Mesendoderm (in vitro differentiated cells): ENCODE results near the gene HLA-C.

Experiments used
- DNase-seq: peaks from one replicate; pipeline ENCODE4 v3.0.0; 2013
- H2AK5ac ChIP-seq: 2 replicates; pipeline ENCODE4 v1.6.1; 2013; ENCODE audit warnings: low read length, inconsistent platforms
- H2BK120ac ChIP-seq: 2 replicates; pipeline ENCODE4 v1.6.1; 2013; ENCODE audit warnings: low read depth, mild to moderate bottlenecking, low read length, moderate library complexity, mixed read lengths
- H2BK15ac ChIP-seq: replicated peaks from 2 replicates; pipeline ENCODE4 v1.6.1; 2013; ENCODE audit warnings: low read depth, mild to moderate bottlenecking, moderate library complexity
- H2BK5ac ChIP-seq: 2 replicates; pipeline ENCODE4 v1.6.1; 2013; ENCODE audit warnings: low read length, inconsistent platforms
- H3K18ac ChIP-seq: 2 replicates; pipeline ENCODE4 v1.6.1; 2013; ENCODE audit warnings: mild to moderate bottlenecking, low read length, mixed read lengths
- H3K23ac ChIP-seq: one replicate; pipeline ENCODE4 v1.6.1; 2013; ENCODE audit warnings: low read length
- H3K27ac ChIP-seq: 2 replicates; pipeline ENCODE4 v1.5.1; 2013; ENCODE audit warnings: low read depth, mild to moderate bottlenecking, inconsistent platforms, low read length, moderate library complexity
- H3K27me3 ChIP-seq: 2 replicates; pipeline ENCODE4 v1.6.1; 2013; ENCODE audit warnings: low read length, control low read depth, mild to moderate bottlenecking, inconsistent platforms; ENCODE audit not compliant: insufficient read depth, poor library complexity
- H3K36me3 ChIP-seq: 2 replicates; pipeline ENCODE4 v1.6.1; 2013; ENCODE audit warnings: low read length, inconsistent platforms; ENCODE audit not compliant: control insufficient read depth, insufficient read depth
- H3K4ac ChIP-seq: one replicate; pipeline ENCODE4 v1.6.1; 2013; ENCODE audit warnings: low read depth, mild to moderate bottlenecking, low read length, moderate library complexity
- H3K4me1 ChIP-seq: 2 replicates; pipeline ENCODE4 v1.6.1; 2013; ENCODE audit warnings: low read depth, low read length, inconsistent platforms; ENCODE audit not compliant: control insufficient read depth
- H3K4me2 ChIP-seq: 2 replicates; pipeline ENCODE4 v1.6.1; 2013; ENCODE audit warnings: low read length
- H3K4me3 ChIP-seq: 2 replicates; pipeline ENCODE4 v1.5.1; 2013; ENCODE audit warnings: mild to moderate bottlenecking, low read length
- H3K56ac ChIP-seq: one replicate; pipeline ENCODE4 v1.6.1; 2013; ENCODE audit warnings: low read length
- H3K79me1 ChIP-seq: 2 replicates; pipeline ENCODE4 v1.6.1; 2013; ENCODE audit warnings: low read length, inconsistent platforms
- H3K79me2 ChIP-seq: 2 replicates; pipeline ENCODE4 v1.6.1; 2013; ENCODE audit warnings: mild to moderate bottlenecking, low read length; ENCODE audit not compliant: control insufficient read depth, insufficient read depth
- H3K9ac ChIP-seq: 2 replicates; pipeline ENCODE4 v1.6.1; 2013; ENCODE audit warnings: low read length, inconsistent platforms
- H4K5ac ChIP-seq: one replicate; pipeline ENCODE4 v1.6.1; 2013; ENCODE audit warnings: low read length
- H4K8ac ChIP-seq: one replicate; pipeline ENCODE4 v1.6.1; 2013; ENCODE audit warnings: low read depth, mild to moderate bottlenecking, control low read depth, low read length, moderate library complexity
- WGBS: extraction: QIAGEN DNeasy Blood & Tissue Kit; methylation state at CpG from one replicate; pipeline ENCODE4 v1.1.7; 2013; ENCODE audit warnings: low lambda C conversion rate, missing lambda C conversion rate; ENCODE audit not compliant: insufficient coverage; ENCODE audit errors: extremely low coverage; 5-methylcytosine and 5-hydroxymethylcytosine counted together

The HLA-C gene

DNA sequence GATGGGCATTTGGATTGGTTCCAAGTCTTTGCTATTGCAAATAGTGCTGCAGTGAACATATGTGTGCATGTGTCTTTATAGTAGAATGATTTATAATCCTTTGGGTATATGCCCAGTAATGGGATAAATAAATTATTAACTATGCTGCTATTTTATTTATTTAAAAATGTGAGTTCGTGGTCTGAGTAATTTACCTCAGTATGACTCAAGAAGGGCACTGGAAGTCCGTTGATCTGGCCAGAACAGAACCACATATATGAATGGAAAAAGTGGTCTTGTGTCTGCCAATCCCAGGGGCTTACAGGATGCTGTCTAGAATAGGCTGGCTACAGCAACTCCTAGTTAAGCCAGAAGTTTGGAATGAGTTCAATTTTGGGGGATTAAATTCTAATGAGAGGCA lies 27.6 kb upstream of the HLA-C start:
- Histone ChIP-seq H3K56ac (no peak overlapping the region), H3K4ac (no peak overlapping the region), H3K23ac (no peak overlapping the region), H2BK15ac (no peak overlapping the region), H3K79me2 (no peaks in the 10 kb centered on the region), H2BK120ac (no peak overlapping the region), H2BK5ac (no peak overlapping the region), H2AK5ac (no peak overlapping the region), H3K18ac (no peak overlapping the region), H3K4me1 (no peaks in the 10 kb centered on the region), H3K4me3 (no peak overlapping the region), H3K9ac (no peak overlapping the region), H3K4me2 (no peak overlapping the region), H4K5ac (no peak overlapping the region), H3K27me3 (peaks cover 2% of the 10 kb centered on the region), H3K79me1 (no peaks in the 10 kb centered on the region), H3K27ac (no peak overlapping the region), H4K8ac (no peak overlapping the region), H3K36me3 (no peaks in the 10 kb centered on the region)
- DNase-seq, result no peak
- WGBS, result no CpG with 5 or more reads among the region's 2 CpGs

DNA sequence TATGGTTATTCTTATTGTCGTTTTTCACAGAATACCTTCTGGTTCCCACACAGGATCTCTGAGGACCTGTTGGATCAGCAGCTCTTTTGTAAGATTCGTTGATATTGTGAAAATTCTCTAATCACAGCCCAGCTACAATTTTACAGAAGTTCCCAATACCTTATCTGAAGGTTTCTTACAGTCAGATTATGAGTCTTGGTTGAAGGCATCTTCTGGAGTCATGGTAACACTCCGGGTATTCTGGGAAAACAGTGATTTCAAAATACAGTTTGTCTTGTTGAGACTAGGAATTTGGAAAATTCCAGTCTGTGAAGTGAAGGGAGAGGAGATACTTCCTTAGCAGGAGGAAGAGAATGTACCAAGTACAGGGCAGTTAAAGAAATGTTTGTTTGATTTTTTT lies 22.2 kb upstream of the HLA-C start:
- Histone ChIP-seq H3K56ac (no peak overlapping the region), H3K4me1 (no peaks in the 10 kb centered on the region), H3K18ac (no peak overlapping the region), H2BK120ac (no peak overlapping the region), H3K79me2 (no peaks in the 10 kb centered on the region), H3K27ac (no peak overlapping the region), H3K4ac (no peak overlapping the region), H3K79me1 (no peaks in the 10 kb centered on the region), H3K4me3 (no peak overlapping the region), H3K36me3 (no peaks in the 10 kb centered on the region), H3K23ac (no peak overlapping the region), H4K5ac (no peak overlapping the region), H4K8ac (no peak overlapping the region), H3K27me3 (no peaks in the 10 kb centered on the region), H2BK5ac (no peak overlapping the region), H2AK5ac (no peak overlapping the region), H3K9ac (no peak overlapping the region), H2BK15ac (no peak overlapping the region), H3K4me2 (no peak overlapping the region)
- no peak for DNase-seq
- no CpG with 5 or more reads among the region's 3 CpGs for WGBS

DNA sequence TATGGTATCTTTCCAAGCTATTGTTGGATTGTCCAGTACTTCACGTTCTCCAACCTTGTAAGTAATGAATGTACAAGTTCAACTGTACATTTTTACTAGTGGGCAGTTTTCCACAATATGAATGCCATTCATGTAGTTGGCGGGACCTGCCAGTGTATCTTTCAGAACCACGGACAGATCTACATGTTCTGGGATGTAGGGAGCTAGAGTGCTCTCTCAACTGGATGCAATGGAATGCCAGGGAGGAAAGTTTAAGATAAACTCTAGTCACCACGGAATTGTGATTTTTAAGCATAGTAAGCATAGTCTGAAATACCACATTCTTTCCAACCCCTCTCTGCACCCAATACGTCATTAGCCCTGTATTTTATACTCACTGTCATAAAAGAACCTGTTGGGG lies 21.5 kb upstream of the HLA-C start:
- Histone ChIP-seq H3K79me2 (no peaks in the 10 kb centered on the region), H3K4me1 (no peaks in the 10 kb centered on the region), H2AK5ac (no peak overlapping the region), H3K18ac (no peak overlapping the region), H3K4me3 (no peak overlapping the region), H3K79me1 (no peaks in the 10 kb centered on the region), H2BK15ac (no peak overlapping the region), H4K5ac (no peak overlapping the region), H2BK5ac (no peak overlapping the region), H3K9ac (no peak overlapping the region), H3K4me2 (no peak overlapping the region), H4K8ac (no peak overlapping the region), H3K23ac (no peak overlapping the region), H3K36me3 (no peaks in the 10 kb centered on the region), H3K56ac (no peak overlapping the region), H3K27me3 (no peaks in the 10 kb centered on the region), H2BK120ac (no peak overlapping the region), H3K27ac (no peak overlapping the region), H3K4ac (no peak overlapping the region)
- peak; percentile 57 for DNase-seq
- WGBS, result no CpG with 5 or more reads among the region's 5 CpGs

DNA sequence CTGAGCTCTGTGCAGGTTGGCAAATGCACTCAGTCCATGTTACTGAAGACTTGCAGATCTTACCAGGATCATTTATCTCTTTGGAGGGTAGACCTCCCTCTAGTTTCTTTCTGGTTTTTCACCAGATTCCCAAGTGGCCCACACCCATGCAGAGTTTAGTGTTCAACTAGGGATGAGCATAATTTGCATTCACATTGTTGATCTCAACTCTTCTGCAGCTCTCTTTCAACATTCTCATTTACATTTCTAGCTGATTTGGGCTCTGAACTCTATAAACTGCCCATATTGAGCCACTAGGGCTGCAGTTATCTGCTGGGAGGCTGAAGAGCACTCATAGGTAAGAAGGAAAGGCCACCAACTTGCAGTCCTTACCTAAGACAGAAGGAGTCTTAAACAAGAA lies 17.9 kb upstream of the HLA-C start:
- no peaks in the 10 kb centered on the region for H3K36me3 ChIP-seq
- no peak overlapping the region for H2BK5ac ChIP-seq
- H3K23ac ChIP-seq, result no peak overlapping the region
- H3K27me3 ChIP-seq, result no peaks in the 10 kb centered on the region
- no peak overlapping the region for H3K27ac ChIP-seq
- no peak overlapping the region for H3K4me3 ChIP-seq
- H3K4ac ChIP-seq, result no peak overlapping the region
- H3K79me1 ChIP-seq, result no peaks in the 10 kb centered on the region
- H3K4me1 ChIP-seq, result no peaks in the 10 kb centered on the region
- no peak overlapping the region for H2AK5ac ChIP-seq
- no peak for DNase-seq
- H3K9ac ChIP-seq, result no peak overlapping the region
- H3K56ac ChIP-seq, result no peak overlapping the region
- no peak overlapping the region for H3K4me2 ChIP-seq
- no peak overlapping the region for H2BK15ac ChIP-seq
- H2BK120ac ChIP-seq, result no peak overlapping the region
- H3K79me2 ChIP-seq, result no peaks in the 10 kb centered on the region
- no peak overlapping the region for H4K8ac ChIP-seq
- no peak overlapping the region for H4K5ac ChIP-seq
- H3K18ac ChIP-seq, result no peak overlapping the region

DNA sequence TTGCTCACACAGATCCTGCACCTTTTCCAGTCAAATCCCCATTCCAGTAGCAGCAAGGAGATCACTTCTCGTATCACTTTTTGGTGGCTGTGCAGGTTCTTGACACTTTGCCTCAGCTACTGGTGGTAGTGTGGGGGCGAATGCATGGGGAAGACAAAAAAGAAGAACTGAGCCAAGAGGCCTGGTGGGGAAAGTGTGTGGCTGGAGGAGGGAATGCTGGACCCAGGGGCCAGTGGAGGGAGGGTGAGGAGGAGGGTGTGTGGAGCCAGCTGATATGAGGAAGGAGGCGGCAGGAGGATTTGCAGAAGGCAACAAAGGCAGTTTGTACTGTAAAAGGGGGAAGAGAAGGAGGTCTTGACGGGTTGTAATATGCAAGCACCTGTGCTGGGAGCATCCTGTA lies 15.7 kb upstream of the HLA-C start:
- H3K4me1 ChIP-seq, result no peaks in the 10 kb centered on the region
- H3K36me3 ChIP-seq, result no peaks in the 10 kb centered on the region
- no peak overlapping the region for H4K5ac ChIP-seq
- H4K8ac ChIP-seq, result no peak overlapping the region
- H3K27ac ChIP-seq, result no peak overlapping the region
- no peak overlapping the region for H3K4me2 ChIP-seq
- H2BK120ac ChIP-seq, result no peak overlapping the region
- WGBS, result no CpG with 5 or more reads among the region's 4 CpGs
- H3K79me1 ChIP-seq, result no peaks in the 10 kb centered on the region
- no peak overlapping the region for H3K4me3 ChIP-seq
- no peak overlapping the region for H2BK5ac ChIP-seq
- no peak overlapping the region for H3K56ac ChIP-seq
- H2BK15ac ChIP-seq, result no peak overlapping the region
- H3K18ac ChIP-seq, result no peak overlapping the region
- DNase-seq, result no peak
- no peaks in the 10 kb centered on the region for H3K79me2 ChIP-seq
- no peak overlapping the region for H2AK5ac ChIP-seq
- no peak overlapping the region for H3K4ac ChIP-seq
- no peaks in the 10 kb centered on the region for H3K27me3 ChIP-seq
- H3K23ac ChIP-seq, result no peak overlapping the region
- H3K9ac ChIP-seq, result no peak overlapping the region

DNA sequence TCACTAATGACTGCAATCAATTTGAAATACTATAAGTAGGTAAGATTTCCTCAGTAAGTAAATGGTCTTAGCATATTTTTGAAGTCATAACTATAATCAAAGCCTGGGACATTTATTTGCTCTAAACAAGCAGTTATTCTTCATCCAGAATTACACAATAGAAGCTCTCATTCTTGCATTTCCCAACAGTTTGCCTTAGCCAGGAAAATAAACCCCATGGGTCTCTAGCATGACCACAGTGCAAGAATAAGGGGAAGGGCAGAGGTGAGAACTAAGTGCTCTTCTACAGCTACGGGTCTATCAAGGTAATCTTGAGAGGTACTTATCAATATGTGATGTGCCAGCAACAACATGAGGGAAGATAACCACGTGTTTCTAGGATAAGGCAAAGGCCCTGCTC lies 14.1 kb upstream of the HLA-C start:
- H3K27ac ChIP-seq, result no peak overlapping the region
- WGBS, result no CpG with 5 or more reads among the region's 2 CpGs
- no peak for DNase-seq

More for the DNA sequence above, 14.1 kb upstream of the HLA-C start:
- no peaks in the 10 kb centered on the region for H3K79me2 ChIP-seq
- no peak overlapping the region for H2BK120ac ChIP-seq
- no peak overlapping the region for H3K23ac ChIP-seq
- H3K27me3 ChIP-seq, result no peaks in the 10 kb centered on the region
- no peak overlapping the region for H4K5ac ChIP-seq
- no peak overlapping the region for H3K4me3 ChIP-seq
- H3K36me3 ChIP-seq, result no peaks in the 10 kb centered on the region
- H2AK5ac ChIP-seq, result no peak overlapping the region
- H2BK15ac ChIP-seq, result no peak overlapping the region
- H3K4ac ChIP-seq, result no peak overlapping the region
- no peak overlapping the region for H3K18ac ChIP-seq
- H3K4me1 ChIP-seq, result no peaks in the 10 kb centered on the region
- no peak overlapping the region for H3K9ac ChIP-seq
- no peak overlapping the region for H3K56ac ChIP-seq
- H3K4me2 ChIP-seq, result no peak overlapping the region
- H2BK5ac ChIP-seq, result no peak overlapping the region
- no peak overlapping the region for H4K8ac ChIP-seq
- no peaks in the 10 kb centered on the region for H3K79me1 ChIP-seq
